HAP-1 (cell line): Measurements from ENCODE around the gene RILPL1.
"Not testable (repeated sequence)": the region's sequence is repeated elsewhere in the genome, so short reads cannot be mapped to it uniquely, and the experiment has no call there.

Experiments
- DNase-seq, 2 experiments: peaks; one replicate each; pipeline ENCODE4 v3.0.0-alpha.2; 2016 to 2020; ENCODE audit warnings: low spot score in 2 of 2
- H3K27me3 ChIP-seq: fragments of 250-450 bp; sonication (Bioruptor Pico); 2 replicates; pipeline ENCODE4 v1.5.1; 2020; ENCODE audit warnings: low read depth, mild to moderate bottlenecking, moderate library complexity
- H3K36me3 ChIP-seq: fragments of 250-450 bp; sonication (Bioruptor Pico); replicated peaks from 2 replicates; pipeline ENCODE4 v1.5.1; 2020; ENCODE audit warnings: mild to moderate bottlenecking
- H3K4me1 ChIP-seq: fragments of 250-450 bp; sonication (Bioruptor Pico); 2 replicates; pipeline ENCODE4 v1.5.1; 2020; ENCODE audit warnings: mild to moderate bottlenecking
- H3K4me3 ChIP-seq: fragments of 250-450 bp; sonication (Bioruptor Pico); 2 replicates; pipeline ENCODE4 v1.5.1; 2020; ENCODE audit warnings: mild to moderate bottlenecking, moderate library complexity
- H3K9me3 ChIP-seq: fragments of 250-450 bp; sonication (Bioruptor Pico); 2 replicates; pipeline ENCODE4 v1.5.1; 2020; ENCODE audit warnings: mild to moderate bottlenecking, moderate library complexity
- in situ Hi-C: fragments of 300-500 bp; cut with MboI; formaldehyde crosslinking; loops from 3 replicates; pipeline ENCODE4 v1.14.3; 2020; ENCODE audit warnings: low sequenced_read_pairs, inconsistent platforms, mixed read lengths

The RILPL1 gene

DNA sequence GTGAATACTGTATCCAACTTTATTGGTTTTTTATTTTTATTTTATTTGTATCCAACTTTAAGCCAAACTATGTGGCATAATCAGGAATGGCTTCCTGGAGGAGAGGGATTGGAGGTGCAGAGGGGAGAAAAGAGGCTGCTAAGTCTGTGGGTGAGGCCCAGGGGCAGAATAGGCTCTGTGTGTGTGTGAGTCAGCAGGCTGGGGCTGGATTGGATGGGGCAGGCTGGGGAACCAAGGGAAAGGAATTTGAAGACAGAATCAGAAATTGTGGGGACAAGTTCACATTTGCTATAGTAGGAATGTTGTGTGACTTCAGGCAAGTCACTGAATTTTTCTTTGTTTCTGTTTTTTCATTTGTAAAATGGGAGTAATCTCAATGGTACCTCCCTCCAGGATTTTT, 12.8 kb upstream of the RILPL1 start:
- no peaks in the 10 kb centered on the region for H3K4me1 ChIP-seq
- H3K4me3 ChIP-seq, result no peak overlapping the region
- no peak for DNase-seq
- no peaks in the 10 kb centered on the region for H3K27me3 ChIP-seq
- in situ Hi-C loops, result no loop called here
- no peaks in the 10 kb centered on the region for H3K36me3 ChIP-seq
- no peaks in the 10 kb centered on the region for H3K9me3 ChIP-seq

DNA sequence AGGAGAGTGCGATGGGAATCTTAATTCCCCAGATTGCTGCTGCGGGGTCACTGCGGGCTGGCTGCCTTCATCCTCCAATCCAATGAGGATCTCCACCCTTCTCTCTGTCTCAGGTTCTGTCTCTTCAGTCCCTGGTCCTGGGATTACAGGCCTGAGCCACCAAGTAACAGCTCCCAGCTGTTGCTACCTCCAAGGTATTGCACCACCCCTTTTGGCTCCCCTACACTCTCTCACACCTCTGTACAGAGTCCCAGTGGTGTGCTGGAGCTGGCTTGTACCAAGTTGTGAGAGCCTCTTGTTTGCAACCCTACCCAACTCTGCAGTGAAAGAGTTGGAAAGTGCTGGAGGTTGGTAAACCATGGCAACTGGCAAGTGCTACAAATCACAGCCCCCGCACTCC, 10.0 kb upstream of the RILPL1 start:
- Histone ChIP-seq H3K4me3 (no peak overlapping the region), H3K4me1 (no peaks in the 10 kb centered on the region), H3K36me3 (no peaks in the 10 kb centered on the region), H3K9me3 (no peaks in the 10 kb centered on the region), H3K27me3 (no peaks in the 10 kb centered on the region)
- no peak for DNase-seq
- in situ Hi-C loops, result no loop called here

DNA sequence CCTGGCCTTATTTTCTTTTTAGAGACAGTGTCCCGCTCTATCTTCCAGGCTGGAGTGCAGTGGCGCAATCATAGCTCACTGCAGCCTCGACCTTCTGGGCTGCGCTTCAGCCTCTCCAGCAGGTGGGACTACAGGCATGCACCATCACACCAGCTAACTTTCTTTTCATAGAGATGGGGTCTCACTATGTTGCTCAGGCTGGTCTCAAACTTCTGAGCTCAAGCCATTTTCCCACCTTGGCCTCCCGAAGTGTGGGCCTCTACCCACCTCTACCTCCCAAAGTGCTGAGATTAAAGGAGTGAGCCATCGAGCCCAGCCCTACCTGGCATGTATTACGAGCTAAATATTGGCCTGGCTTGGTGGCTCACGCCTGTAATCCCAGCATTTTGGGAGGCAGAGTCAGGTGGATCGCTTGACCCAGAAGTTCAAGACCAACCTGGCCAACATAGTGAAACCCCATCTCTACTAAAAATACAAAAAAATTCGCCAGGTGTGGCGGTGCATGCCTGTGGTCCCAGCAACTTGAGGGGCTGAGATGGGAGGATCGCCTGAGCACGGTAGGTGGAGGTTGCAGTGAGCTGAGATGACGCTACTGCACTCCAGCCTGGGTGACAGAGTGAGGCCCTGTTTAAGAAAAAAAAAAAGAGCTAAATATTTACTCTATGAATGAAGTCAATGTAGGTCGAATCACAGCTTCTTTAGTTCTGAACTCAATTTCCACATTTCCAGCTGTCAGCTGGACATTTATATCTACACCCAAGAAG, 7.6 kb upstream of the RILPL1 start:
- in situ Hi-C loops, result no loop called here
- no peaks in the 10 kb centered on the region for H3K36me3 ChIP-seq
- DNase-seq, result no peak
- no peaks in the 10 kb centered on the region; the same call in 1 of the 2 replicates for H3K4me1 ChIP-seq
- H3K27me3 ChIP-seq, result no peaks in the 10 kb centered on the region
- H3K4me3 ChIP-seq, result no peak overlapping the region
- no peaks in the 10 kb centered on the region for H3K9me3 ChIP-seq

DNA sequence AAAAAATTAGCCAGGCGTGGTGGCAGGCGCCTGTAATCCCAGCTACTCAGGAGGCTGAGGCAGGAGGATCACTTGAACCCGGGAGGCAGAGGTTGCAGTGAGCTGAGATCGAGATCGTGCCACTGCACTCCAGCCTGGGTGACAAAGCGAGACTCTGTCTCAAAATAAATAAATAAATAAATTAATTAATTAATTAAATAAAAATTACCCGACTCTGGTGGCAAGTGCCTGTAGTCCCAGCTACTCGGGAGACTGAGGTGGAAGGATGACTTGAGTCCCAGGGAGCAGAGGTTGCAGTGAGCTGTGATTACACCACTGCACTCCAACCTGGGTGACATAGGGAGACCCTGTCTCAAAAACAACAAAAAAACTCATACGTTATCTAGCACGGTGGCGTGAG, 2.4 kb upstream of the RILPL1 start:
- H3K9me3 ChIP-seq, H3K36me3 ChIP-seq, H3K4me1 ChIP-seq, H3K27me3 ChIP-seq, H3K4me3 ChIP-seq, in situ Hi-C loops, DNase-seq: not testable (repeated sequence)

DNA sequence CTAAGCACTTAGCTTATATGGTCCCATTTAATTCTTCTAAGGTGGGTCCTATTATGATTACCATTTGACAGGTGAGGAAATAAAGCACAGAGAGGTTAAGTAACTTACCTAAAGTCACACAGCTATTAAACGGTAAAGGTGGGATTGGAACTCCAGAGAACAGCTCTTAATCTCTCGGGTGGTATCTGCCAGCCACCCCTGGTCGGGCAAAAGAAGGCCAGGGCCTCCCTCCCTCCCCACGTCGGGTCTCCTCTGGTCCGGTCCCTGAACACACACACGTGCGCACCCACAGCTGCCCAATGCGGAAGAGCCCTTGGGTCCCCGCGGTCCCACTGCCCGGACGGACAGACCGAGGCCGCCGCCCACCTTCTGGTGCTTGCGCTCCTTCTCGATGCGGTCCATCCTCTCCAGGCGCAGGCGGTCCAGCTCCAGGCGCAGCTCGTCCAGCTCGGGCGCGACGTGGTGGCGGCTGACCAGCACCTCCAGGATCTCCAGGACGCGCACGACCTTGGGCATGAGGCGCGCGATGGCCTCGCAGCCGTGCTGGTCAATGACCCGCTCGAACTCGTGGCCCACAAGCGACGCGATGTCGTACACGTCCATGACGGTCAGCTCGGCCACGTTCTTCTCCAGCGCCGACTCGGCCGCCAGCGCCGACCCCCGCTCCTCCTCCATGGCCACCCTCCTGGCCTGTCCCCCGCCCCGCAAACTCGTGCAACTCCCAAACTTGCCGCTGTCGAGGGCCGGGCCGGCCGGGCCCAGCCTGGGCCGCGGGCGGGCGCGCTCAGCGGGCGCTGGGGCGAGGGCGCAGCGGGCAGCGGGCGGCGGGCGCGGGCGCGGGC, 490 bp downstream of the RILPL1 start:
- H3K4me3 ChIP-seq, result peak overlapping the region; percentile 67
- peaks cover 8% of the 10 kb centered on the region for H3K36me3 ChIP-seq
- H3K27me3 ChIP-seq, result no peaks in the 10 kb centered on the region
- DNase-seq, result peak in 1 of 2 experiments; percentile 65
- in situ Hi-C loops, result no loop called here
- no peaks in the 10 kb centered on the region for H3K9me3 ChIP-seq
- peaks cover 9% of the 10 kb centered on the region for H3K4me1 ChIP-seq

DNA sequence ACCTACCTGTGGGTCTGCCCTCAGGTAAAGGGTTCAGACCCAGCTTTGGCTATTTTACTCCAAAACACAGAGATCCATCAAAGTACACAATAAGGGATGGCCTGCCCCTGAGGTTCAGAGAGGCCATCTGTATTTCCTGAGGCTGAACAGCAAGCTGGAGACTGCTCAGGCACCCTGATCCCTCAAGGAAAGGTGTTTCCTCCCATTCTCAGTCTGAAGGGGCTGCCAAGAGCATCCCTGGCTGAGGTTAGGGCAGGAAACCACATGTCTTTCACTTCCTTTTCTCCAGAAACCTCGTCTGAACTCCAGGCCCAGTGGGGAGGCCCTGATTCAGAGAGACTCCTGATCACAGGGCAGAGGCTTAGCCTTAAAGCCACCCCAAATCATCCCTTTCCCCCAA, 1.5 kb downstream of the RILPL1 start:
- in situ Hi-C loops, result no loop called here
- DNase-seq, result no peak

DNA sequence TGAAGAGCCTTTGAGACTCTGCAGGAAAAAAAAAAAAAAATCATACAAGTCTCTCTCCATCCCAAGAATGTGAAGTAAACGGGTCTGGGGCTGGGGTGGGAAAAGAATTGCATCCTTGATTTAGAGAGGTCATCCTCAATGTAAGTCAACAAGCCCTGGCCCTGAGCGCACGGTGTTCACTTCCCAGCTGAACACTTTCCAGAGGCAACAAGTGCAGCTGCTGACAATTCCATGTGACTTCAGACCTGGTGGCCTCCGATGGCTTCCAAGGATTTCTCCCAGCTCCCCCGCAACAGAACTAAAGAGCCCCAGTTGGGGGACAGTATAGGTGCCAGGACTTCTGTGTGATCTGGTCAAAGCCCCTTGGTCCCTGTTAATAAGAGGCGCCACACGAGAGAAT, 2.4 kb downstream of the RILPL1 start:
- DNase-seq, result no peak
- H3K4me3 ChIP-seq, result no peak overlapping the region
- H3K36me3 ChIP-seq, result peaks cover 8% of the 10 kb centered on the region
- H3K9me3 ChIP-seq, result no peaks in the 10 kb centered on the region
- peaks cover 9% of the 10 kb centered on the region; the same call in 1 of the 2 replicates for H3K4me1 ChIP-seq
- no peaks in the 10 kb centered on the region for H3K27me3 ChIP-seq
- in situ Hi-C loops, result no loop called here

More for the DNA sequence above, 1.5 kb downstream of the RILPL1 start:
- H3K9me3 ChIP-seq, result no peaks in the 10 kb centered on the region
- H3K4me1 ChIP-seq, result peaks cover 9% of the 10 kb centered on the region
- no peaks in the 10 kb centered on the region for H3K27me3 ChIP-seq
- peaks cover 8% of the 10 kb centered on the region for H3K36me3 ChIP-seq
- H3K4me3 ChIP-seq, result peak overlapping the region; percentile 67

DNA sequence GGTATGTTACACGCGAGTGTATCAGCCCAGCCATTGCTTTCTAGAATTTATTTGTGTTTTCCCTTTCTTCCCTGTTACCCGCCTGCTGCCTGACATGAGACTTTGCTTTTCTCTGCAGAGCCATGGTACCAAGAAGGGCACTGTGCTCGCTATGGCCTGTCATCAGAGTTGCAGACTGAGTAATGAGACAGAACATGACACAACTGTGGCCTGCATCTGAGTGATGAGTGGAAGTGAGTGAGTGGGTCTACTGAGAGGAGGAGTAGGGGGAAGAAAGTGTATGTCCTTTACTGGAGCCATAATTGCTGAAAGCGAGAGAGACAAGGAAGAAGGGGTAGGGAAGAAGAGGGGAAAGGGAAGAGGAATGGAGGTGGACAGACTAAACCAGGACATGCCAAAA, 2.9 kb downstream of the RILPL1 start:
- in situ Hi-C loops, result no loop called here
- Histone ChIP-seq H3K4me1 (peaks cover 9% of the 10 kb centered on the region; the same call in 1 of the 2 replicates), H3K4me3 (no peak overlapping the region), H3K27me3 (no peaks in the 10 kb centered on the region), H3K9me3 (no peaks in the 10 kb centered on the region), H3K36me3 (peaks cover 8% of the 10 kb centered on the region)
- no peak for DNase-seq

DNA sequence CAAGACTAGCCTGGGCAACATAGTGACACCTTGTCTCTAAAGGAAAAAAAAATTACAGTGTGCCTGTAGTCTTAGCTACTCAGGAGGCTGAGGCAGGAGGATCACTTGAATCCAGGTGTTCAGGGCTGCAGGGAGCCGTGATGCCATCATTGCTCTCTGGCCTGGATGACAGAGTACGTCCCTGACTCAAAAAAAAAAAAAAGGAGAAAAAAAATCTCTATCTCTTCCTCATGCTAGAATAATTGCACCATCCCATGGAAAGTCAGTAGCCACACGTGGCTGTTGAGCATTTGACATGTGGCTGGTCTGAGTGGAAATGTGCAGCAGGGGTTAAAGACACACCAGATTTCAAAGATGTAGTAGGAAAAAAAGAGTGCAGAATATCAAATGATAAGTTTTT, 3.8 kb downstream of the RILPL1 start:
- no peak for DNase-seq
- no peaks in the 10 kb centered on the region for H3K27me3 ChIP-seq
- in situ Hi-C loops, result no loop called here
- H3K4me1 ChIP-seq, result peaks cover 8% of the 10 kb centered on the region; the same call in 1 of the 2 replicates
- peaks cover 8% of the 10 kb centered on the region for H3K36me3 ChIP-seq
- no peaks in the 10 kb centered on the region for H3K9me3 ChIP-seq
- no peak overlapping the region for H3K4me3 ChIP-seq

DNA sequence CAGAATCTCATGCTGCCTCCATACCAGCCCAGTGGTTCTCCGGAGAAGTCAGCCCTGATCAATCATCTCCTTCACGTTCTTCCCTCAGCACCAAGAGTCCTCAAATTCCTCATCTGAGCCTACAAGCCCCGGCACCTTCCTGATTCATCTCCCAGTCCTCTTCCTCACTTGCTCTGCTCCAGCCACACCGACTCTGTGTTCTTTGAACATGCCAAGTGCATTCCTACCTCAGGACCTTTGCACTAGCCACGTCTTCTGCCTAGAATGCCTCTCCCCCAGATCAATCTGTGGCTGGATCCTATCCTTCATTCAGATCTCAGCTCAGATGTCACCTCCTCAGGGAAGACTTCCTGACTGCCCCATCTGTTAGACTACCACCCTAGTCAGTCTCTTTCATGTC, 4.7 kb downstream of the RILPL1 start:
- Histone ChIP-seq H3K36me3 (peaks cover 16% of the 10 kb centered on the region), H3K4me3 (no peak overlapping the region), H3K27me3 (no peaks in the 10 kb centered on the region), H3K9me3 (no peaks in the 10 kb centered on the region), H3K4me1 (peaks cover 4% of the 10 kb centered on the region; the same call in 1 of the 2 replicates)
- in situ Hi-C loops, result no loop called here
- no peak for DNase-seq

DNA sequence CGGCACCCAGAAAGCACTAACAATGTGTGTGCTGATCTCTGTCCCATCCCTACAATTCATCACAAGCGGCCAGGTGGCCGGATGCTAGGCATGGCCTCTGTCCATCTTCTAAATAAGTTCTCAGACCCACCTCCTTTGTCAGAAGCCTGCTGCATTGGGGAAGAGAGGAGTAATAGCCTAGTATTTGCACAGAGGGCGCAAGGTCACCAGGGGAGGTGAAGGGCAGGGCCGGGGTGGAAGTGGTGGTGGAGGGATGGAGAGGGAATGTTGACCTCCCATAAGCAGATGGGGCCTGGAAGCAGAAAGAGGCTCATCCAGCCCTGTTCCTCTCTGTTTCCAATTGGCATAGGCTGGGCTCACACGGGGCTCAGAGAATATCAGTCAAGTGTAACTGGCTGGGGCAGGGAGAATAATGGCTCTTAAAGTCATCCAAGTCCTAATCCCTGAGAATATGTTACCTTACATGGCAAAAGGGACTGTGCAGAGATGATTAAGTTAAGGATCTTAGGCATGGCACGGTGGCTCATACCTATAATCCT, 6.9 kb downstream of the RILPL1 start:
- in situ Hi-C loops, result no loop called here
- no peaks in the 10 kb centered on the region for H3K27me3 ChIP-seq
- no peak for DNase-seq
- H3K36me3 ChIP-seq, result peaks cover 34% of the 10 kb centered on the region
- no peaks in the 10 kb centered on the region for H3K9me3 ChIP-seq
- peaks cover 3% of the 10 kb centered on the region; the same call in 1 of the 2 replicates for H3K4me1 ChIP-seq
- H3K4me3 ChIP-seq, result no peak overlapping the region

DNA sequence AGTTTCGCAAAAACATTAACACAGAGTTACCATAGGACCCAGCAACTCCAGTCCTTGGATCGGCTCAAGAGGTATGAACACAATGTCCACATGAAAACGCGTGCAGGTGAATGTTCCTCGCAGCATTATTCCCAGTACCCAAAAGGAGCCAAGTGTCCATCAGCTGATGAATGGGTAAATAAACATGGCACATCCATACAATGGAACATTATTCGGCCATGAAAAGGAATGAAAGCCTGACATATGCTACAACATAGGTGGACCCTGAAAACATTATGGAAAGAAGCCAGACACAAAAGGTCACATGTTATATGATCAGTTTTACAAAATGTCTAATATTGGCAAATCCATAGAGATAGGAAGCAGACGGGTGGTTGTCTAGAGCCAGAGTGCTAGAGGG, 9.1 kb downstream of the RILPL1 start:
- in situ Hi-C loops, result no loop called here
- peaks cover 45% of the 10 kb centered on the region for H3K36me3 ChIP-seq
- DNase-seq, result no peak
- no peaks in the 10 kb centered on the region for H3K4me1 ChIP-seq
- H3K4me3 ChIP-seq, result no peak overlapping the region
- no peaks in the 10 kb centered on the region for H3K27me3 ChIP-seq
- no peaks in the 10 kb centered on the region for H3K9me3 ChIP-seq

DNA sequence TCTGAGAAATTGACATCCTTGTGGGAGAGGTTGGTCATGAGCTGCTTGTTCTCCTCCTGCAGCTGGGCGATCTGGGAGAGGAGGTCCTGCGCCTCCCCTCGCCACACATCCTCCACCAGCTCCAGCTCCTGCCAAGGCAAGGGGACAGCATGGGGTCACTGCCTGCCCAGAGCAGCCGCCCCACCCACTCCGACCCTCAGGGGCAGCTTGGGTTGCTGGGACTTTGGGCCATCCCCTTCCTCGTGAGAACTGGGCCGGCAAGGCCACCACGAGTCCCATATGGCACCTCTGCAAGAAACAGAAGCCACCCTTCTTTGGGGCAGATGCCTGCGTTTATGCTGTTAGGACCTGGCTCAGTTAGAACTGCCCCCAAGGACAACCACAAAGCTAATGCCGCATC, 10.0 kb downstream of the RILPL1 start:
- DNase-seq, result no peak
- H3K4me3 ChIP-seq, result no peak overlapping the region
- H3K27me3 ChIP-seq, result no peaks in the 10 kb centered on the region
- no peaks in the 10 kb centered on the region for H3K9me3 ChIP-seq
- H3K4me1 ChIP-seq, result no peaks in the 10 kb centered on the region
- in situ Hi-C loops, result no loop called here
- peaks cover 47% of the 10 kb centered on the region for H3K36me3 ChIP-seq

DNA sequence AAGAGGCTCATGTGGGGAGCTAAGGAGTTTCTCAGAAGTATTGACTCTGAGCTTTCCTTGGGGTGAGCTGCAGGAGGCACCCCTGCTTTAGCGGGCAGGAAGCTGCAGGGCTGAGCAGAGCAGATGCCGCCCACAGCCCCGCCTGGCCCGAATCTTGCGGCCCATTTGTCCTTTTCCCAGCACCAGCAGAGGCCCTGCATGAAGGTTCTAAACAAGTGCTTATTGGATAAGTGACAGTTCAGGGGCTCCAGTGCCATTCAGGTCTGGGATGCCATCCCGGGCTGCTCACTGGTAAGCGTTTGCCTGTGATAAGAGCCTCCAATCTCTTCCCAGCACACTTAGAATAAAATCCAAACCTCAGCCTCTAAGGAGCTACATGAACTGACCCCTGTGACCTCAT, 11.4 kb downstream of the RILPL1 start:
- Histone ChIP-seq H3K36me3 (peaks cover 59% of the 10 kb centered on the region), H3K4me3 (no peak overlapping the region), H3K27me3 (no peaks in the 10 kb centered on the region), H3K9me3 (no peaks in the 10 kb centered on the region), H3K4me1 (no peaks in the 10 kb centered on the region)
- in situ Hi-C loops, result no loop called here
- DNase-seq, result no peak
